Putamen (tissue), 1 donor: ENCODE data around the gene SLC22A1.
A peak's percentile ranks its signal among the peaks of the same experiment; 100 is the strongest.
"Not testable (repeated sequence)": the region's sequence is repeated elsewhere in the genome, so short reads cannot be mapped to it uniquely, and the experiment has no call there.

Experiments
- DNase-seq: peaks from one replicate; pipeline ENCODE4 v3.0.0-alpha.2; 2016; ENCODE audit warnings: low spot score

Gene SLC22A1

DNA sequence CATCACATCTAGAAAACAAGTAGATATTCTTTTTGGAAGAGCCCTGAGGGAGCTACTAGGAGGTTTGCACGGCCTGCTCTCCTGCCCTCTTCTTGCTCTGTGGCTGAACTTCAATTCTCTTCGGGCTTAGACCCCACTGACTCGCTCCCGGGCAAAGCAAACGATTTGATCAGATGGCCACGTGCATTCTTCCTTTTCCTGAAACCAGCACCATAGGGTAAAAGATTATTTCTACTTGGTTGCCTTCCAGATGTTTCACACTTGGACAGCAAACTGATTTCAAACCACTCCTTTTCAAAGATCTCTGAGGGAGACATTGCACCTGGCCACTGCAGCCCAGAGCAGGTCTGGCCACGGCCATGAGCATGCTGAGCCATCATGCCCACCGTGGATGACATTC, at the start of gene SLC22A1:
Gene SLC22A1 (plus strand): TSS at position 258 of the 400 bp plus-strand sequence. CDS start 121 bp downstream, at position 379.
- no peak for DNase-seq

DNA sequence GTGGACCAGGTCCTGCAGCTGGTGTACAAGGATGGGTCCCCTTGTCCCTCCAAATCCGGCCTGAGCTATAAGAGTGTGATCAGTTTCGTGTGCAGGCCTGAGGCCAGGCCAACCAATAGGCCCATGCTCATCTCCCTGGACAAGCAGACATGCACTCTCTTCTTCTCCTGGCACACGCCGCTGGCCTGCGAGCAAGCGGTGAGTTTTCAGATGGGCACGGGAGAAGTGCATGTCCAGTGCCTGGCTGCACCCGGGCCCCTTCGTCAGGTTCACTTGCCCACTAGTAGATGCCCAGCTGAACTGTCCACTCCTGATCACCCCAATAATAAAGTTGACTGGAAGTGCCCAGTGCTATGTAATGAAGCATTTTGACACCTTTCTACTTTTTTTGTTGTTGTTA, 48.3 kb upstream of the SLC22A1 start:
- DNase-seq = no peak

DNA sequence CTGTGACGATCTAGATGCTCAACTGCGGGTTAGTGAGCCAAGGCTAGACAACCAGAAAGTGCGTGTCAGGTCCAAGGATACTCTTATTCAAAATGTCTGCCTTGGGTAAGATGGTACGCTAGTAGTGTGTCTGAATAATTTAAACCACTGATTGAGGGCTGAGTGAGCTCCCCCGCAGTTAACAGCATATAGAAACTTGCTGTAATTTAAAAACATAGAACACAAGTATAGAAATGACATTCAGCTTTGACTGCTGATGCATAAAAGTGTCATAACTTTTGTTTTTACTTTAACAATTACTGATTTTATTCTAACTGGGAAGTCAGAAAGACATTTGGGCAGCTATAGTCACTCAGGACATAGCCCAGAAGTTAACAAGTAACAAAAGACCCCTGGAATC, 45.6 kb upstream of the SLC22A1 start:
- no peak for DNase-seq

DNA sequence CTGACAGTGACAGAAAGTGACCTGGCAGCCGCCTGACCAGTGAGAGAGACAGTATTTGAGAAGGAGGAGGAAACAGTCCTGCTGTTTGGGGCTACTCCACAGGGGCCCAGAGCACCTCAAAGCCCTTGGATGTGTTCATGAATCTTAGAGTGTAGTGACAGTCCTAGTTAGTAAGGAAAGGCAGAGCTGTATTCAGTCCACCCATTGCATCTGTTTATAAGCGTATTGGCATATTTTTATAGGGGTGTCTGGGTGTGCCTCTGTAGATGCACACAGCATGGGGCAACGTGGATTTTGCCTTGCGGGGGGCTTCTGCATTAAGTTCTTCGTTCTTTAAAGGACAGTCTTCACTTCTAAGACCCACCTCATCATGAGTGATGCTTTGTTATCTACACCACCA, 44.6 kb upstream of the SLC22A1 start:
- no peak for DNase-seq

DNA sequence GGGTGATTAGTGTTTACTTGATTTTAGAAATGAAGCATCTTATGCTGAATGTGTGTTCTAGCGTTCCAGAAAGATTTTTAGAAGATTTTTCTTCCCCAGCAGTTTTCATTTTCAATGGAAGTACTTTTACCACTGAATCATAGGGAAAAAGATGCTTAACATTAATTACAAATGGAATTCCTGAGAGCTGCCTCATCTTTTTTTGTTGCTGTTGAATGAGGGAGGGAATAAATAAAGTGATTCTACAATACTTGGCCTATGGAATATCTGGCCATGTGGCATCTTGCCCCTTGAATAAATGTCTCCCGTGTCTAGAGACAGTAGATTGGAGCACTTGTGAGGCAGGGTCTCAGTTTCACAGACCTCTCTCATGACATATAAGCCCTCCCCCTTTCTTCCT, 44.1 kb upstream of the SLC22A1 start:
- no peak for DNase-seq

DNA sequence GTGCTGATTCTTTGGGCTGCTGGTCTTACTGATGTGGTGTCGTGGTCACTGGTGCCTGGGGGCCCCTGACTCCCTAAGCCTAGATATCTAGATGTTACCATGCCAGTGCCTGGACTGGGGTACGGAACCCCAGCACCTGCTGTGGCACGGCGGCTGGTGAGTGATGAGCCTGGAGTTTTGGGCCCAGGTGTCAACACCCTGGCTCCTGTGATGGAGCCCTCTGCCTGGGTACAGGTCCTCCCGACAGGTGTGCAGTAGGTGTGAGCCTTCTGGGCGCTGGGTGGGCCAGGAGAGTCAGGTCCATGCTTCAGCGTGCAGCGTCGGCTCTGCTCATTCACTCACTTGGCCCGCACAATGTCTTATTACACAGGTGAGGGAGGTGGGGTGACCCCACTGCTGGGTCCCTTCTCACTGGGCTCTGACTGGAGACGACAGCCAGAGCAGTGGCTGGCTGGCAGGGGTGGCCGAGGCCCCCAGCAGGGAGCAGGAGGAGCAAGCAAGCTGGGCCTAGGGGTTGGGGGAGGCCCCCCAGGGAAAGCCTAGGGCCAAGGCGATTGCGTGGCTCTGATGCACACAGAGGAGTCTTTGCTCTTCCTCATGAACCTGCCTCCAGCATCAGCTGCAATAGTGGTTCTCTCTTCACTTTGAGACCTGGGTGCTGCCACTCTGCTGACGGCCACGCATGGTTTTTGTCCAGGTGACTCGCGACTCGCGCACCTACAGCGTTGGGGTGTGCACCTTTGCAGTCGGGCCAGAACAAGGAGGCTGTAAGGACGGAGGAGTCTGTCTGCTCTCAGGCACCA, 42.5 kb upstream of the SLC22A1 start:
- no peak for DNase-seq

DNA sequence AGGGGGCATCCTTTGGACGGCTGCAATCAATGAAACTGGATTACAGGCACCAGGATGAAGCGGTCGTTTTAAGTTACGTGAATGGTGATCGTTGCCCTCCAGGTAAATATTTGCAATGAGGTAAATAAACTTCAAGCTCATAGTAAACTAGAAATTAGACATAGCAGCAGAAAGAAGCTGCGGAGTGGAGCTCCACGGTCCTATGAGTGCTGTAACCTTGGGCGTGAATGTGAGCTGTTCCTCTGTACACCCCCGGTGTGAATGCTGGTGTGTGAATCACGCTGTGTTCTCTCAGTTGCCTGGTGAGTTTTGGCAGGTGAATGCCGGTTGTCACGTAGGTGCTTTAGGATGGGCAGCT, 42.0 kb upstream of the SLC22A1 start:
- DNase-seq = no peak

DNA sequence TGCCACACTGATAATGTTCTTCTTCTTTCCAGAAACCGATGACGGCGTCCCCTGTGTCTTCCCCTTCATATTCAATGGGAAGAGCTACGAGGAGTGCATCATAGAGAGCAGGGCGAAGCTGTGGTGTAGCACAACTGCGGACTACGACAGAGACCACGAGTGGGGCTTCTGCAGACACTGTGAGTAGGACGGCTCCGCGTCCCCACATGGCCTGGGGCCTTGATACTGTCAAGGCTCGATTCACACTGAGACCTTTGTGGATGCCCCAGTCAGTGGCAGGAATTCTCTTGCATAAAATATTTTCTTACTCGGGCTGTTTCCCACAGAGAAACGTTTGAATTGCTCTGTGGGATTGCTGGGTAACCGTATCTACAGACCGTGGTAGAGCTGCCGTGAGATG, 41.5 kb upstream of the SLC22A1 start:
- no peak for DNase-seq

DNA sequence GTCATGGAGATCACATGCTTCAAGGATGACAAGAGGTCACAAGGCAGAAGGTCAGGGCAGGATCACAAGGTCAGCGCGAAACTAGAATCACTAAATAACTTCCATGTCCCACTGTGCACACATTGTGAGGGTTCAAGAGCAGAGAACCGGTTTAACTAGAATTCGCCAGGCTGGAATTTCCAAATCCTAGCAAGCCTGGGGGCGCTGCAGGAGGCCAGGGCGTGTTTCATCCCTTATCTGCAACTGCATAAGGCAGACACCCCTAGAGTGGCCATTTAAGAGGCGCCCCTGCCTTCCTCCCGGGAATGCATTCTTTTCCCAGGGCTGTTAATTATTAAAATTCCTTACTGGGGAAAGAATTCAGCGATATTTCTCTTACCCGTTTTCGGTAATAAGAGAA, 40.2 kb upstream of the SLC22A1 start:
- DNase-seq = no peak

DNA sequence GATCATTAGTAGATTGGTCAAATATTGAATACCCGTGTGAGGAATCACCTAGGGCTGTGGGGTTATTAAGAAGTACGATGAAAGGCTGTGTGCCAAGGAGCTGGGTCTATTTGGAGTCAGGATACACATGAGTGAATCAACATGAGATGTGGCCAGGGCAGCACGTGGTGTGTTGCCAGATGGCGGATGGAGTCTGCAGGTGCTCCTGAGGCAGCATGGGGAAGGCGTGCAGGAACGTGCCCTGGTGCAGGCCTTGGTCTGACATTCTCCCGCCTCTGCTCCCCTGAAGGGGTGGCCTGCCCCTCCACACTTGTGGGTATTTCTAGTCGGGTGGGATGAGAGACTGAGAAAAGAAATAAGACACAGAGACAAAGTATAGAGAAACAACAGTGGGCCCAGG, 39.0 kb upstream of the SLC22A1 start:
- DNase-seq = no peak

DNA sequence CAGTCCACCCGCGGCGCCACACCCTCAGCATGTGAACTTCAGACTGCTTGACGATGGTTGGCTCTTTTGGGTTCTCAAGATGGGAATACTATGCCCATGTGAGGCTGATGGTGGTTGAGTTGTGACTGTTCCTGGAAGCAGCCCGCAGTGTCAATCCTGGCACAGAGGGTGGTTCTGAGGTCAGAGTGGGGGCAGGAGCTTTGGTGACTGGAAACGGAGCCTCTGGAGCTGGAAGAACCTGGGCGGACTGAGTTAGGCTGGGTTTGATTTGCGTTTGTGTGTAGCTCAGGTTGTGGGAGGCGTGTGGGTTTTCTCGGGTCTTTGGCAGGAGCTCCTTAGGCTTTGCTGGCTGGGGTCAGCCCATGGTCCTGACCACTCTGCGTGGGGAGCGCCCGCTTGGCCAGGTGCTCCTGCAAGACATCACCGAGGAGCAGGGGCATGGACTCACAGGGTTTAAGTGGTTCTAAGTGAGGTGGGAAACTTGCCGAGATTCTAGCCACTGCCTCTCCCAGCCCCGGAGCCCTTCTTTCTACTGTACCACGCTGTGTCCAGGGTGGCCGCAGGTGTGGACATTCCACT, 37.3 kb upstream of the SLC22A1 start:
- no peak for DNase-seq

DNA sequence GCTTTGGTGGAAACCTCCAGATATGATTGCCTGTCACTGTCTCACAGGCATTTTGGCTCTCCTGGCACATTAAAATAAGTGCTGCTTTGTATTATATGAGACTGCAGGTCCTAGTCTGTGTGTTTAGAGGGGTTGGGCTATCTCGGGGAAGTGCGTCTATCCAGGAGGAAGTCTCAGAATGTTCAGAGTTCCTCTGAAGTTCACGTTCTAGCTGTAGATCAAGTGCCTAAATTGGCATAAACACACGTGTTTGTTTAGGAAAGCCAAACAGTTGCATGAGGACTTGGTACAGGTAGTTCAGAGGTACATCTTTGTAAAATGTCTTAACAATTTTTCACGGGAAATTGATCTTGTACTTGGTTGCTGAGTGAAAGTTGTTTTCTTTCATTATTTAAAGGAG, 36.4 kb upstream of the SLC22A1 start:
- no peak for DNase-seq

DNA sequence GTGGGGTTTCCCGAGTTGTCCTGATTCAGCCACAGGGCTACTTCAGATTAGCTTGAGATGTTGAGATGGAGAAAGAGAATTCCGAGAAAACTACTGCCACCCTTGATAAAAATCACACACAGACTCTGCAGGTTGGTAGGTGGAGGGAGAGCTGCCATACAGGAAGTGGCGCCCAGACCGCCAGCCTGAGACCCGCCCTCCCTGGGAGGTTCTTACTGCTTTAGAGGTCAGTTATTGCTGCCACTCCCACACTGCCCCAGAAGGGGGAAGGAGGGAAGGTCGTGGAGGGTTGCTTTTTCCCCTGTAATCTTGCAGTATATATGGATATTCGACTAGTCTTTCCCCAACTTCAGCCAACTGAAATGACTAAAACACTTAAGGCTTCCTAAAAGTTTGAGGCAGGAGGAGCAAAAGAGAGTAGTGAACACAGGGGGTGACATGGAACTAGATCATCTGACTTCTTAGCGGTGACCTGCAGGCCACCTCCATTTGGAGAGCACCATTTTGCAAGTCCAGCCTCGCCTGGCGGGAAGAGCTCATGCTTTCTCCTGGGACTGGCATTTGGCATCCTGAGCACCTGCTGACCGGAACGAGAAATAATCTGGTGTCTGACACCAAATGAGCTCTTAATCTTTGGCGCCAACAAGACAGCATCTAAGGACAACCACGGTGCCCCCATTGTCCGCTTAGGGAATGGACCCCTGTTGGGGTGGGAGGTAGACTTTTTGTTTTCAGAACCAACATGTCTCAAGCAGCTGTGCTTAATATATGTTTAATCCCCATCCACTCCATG, 35.7 kb upstream of the SLC22A1 start:
- no peak for DNase-seq

DNA sequence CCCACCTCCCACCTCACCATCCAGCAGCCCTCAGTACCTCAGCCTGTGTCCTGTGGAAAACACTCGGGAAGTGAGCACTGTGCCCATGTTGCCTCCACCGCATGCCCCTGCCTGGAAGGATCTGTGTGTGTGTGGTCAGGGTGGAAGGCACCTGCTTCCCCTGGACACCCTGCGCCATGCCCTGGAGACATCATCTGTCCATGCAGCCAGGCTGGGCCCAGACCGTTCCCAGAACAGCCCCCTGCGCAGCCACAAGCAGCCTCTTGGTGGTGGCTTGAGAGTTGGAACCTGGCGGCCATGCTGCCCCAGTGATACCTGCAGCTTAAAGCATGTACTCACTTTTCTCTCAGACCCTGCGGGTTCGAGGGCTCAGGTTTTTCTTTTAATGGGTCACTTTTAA, 34.9 kb upstream of the SLC22A1 start:
- DNase-seq = no peak

DNA sequence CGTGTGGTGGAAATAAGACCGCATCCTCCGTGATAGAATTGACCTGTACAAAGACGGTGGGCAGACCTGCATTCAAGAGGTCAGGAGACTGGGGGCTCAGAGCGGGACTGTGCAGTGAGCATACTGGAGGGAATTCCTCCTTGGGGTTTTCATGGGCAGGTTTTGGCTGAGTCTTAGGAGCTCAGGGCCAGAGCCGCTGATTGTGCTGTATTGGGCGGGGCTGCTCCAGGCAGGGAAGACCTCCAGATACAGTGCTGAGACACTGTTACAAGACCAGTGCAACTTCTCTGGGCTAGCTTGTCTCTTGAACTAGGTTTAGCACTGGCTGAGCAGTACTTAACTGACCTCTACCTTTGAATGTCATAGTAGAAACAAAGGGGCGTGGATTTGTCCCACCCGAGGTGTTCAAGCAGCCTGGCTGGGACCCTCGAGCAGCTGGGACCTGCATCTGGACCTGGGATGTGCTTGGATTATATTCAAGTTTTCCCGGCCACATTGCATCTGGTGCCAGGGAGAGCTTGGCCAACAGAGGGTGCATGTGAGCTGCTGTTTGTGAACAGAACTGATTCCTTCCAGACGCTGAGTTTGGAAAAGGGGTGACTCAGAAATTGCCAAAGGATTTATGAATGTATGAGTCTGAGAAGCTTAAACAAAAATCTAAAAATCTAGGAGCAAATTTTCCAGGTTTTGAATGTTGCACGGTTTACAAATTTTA, 33.4 kb upstream of the SLC22A1 start:
- DNase-seq = peak; percentile 47

DNA sequence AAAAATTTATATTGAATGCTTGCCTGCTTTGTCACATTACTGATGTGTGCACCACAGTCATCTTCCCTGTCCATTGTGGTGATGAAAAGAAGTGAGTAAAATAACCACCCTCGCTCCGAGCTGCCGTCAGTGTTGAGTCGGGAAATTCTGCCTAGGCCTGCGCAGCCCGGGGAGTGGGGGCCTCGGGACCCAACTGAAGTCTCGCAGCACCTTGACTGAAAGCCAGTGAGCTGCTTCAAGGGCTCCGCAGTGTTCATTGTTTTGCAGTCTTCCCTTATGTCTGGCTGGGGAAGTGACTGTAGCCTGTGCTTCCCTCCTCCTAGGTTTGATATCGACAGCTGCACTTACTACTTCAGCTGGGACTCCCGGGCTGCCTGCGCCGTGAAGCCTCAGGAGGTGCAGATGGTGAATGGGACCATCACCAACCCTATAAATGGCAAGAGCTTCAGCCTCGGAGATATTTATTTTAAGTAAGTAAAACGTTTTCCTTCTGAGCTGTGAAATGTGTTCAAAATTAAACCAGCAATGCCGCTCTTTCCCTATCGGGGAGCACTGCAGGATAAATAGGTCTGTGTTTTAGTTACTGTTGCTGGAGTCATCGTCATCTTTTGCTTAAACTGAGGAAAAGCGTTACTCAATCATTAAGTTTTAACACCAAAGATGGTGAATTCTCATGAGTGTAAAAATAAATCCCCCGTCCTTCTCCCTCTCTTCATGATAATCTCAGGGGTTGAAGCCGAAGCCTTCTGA, 32.7 kb upstream of the SLC22A1 start:
- no peak for DNase-seq

DNA sequence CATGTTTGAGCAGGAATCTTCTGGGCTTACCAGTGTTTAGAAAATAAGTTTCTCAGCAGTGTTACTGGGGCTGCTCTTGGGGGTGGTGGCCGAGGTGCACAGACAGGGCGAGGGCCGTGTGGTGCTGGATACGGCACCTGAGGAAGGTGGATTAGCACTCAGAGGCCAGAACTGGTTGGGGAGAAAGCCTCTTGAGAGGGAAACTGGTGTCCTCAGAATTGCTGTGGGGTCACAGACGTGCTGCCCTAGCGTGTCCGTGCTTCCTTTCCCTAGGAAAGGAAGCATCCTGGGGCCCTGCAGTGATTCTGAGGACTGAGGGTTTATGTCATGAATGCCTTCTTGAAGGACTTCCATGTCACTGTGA, 32.1 kb upstream of the SLC22A1 start:
- DNase-seq = no peak

DNA sequence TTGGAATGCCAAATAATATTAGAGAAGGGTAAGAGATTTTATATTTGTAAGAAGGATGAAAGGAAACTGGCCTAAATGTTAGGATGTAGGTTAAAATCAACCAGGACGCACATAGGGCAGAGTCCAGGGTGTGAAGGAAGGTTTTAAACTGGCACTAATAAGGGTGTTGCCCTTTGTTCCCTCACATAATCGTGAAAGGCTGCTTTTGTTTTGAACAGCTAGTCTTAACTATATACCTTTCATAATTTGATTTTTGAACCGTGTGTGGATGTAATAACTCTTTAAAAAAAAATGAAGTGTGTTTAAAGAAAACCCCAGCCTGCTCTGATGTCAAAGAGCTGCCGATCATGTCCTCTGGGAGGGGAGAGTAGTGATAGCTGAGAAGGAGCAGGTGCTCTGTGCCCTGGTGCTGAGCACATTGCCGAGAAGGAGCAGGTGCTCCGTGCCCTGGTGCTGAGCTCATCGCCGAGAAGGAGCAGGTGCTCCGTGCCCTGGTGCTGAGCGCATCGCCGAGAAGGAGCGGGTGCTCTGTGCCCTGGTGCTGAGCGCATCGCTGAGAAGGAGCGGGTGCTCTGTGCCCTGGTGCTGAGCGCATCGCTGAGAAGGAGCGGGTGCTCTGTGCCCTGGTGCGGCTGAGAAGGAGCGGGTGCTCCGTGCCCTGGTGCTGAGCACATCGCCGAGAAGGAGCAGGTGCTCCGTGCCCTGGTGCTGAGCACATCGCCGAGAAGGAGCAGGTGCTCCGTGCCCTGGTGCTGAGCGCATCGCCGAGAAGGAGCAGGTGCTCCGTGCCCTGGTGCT, 31.0 kb upstream of the SLC22A1 start:
- DNase-seq = not testable (repeated sequence)

DNA sequence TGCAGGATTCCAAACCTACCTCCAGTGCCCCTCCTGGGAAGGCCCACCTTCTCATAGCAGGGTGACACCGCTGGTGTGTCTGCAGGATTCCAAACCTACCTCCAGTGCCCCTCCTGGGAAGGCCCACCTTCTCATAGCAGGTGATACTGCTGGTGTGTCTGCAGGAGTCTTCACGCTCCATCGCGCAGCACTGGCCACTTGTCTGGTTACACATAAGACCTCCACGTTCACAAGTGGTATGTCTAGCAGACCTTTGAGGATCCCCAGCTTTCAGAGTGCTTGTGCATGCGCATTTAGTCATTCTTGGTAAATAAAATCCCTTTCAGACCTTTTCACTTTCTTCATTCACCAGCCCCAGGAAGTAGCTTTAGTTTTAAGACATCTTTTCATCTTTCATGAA, 29.4 kb upstream of the SLC22A1 start:
- DNase-seq = not testable (repeated sequence)

DNA sequence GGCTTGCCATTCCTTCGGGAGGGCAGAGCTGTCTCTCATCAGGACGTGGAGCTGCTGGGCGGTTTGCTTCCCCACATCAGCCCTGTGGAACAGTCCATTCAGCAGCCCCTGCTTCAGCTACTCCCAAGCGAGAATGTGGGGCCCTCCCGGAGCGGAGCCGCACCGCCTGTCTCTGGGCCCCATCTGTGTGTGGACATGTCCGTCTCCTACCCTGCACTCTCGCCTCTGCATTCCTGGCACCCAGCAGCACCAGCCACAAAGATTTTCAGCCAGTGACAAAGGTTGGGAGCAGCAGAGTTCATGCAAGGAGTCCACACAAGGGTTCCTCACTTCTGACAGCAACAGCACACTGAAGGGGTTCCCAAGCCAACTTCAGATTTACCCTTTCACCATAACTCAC, 29.0 kb upstream of the SLC22A1 start:
- DNase-seq = no peak

DNA sequence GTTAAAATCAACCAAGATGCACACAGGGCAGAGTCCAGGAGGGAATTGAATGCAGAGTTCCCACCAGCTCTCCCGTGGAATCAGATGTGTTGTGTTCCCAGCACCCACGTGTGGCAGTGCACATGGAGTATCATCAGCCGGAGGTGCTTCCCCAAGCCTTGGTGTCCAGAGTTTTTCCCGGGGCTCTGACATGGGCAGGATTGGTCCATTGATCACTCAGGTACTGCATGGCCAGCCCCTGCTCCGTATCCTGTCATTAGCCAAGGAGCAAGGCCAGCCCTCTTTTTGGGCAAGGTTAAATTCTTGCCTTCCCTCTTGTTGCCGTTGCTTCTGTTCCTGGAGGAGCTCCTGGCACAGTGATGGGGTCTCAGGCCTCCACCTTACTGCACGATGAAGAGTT, 28.6 kb upstream of the SLC22A1 start:
- no peak for DNase-seq
